ENCODE measurements around the gene TBC1D22A. TPM values are rescaled to one million over a fixed set of nuclear protein-coding genes. Genes with fewer than 3 reads are reported as not detected.

Gene TBC1D22A
- total RNA-seq, 2 donors from 2014 or later, result 21.0 to 27.9 TPM

DNA sequence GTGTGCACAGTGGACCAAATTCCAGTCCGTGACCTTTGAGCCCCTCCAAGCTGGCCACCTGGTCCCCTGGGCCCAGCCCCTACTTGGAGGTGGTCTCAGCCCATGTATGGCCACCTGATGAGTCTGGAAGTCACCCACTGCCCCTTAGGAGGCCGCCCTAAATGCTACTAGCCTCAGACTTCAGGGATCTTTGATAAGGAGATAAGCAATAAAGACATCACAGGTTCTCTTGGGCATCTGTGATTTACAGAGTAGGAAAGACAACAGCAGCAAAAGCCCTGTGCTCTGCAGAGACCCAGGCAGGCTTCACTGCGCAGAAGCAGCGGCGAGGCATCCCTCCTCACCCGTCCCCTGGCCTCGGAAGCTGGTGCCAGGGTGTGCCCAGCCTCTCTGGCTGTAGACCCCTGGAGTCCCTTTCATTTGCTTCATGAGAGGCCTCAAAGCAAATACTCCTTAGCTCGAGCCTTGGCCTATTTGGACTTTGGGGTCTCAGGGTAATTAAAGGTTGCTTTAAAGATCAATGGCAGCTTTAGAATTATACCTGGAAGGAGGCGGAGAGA lies 360.1 kb downstream of the TBC1D22A start:
- peaks cover 7% of the 10 kb centered on the region for H3K4me1 Mint-ChIP-seq
- no peak for DNase-seq
- H3K27ac Mint-ChIP-seq, result no peak overlapping the region
- H3K36me3 Mint-ChIP-seq (ENCODE audit: low read depth), result peaks cover 5% of the 10 kb centered on the region
- no peak overlapping the region for H3K4me3 Mint-ChIP-seq
- H3K36me3 ChIP-seq (ENCODE audit: control insufficient read depth, insufficient read depth, low read length), result no peaks in the 10 kb centered on the region
- H3K27me3 Mint-ChIP-seq (ENCODE audit: insufficient read depth), result no peaks in the 10 kb centered on the region
- H3K4me3 ChIP-seq (ENCODE audit: low read length), result no peak overlapping the region
- TF ChIP-seq, protein P1, sequence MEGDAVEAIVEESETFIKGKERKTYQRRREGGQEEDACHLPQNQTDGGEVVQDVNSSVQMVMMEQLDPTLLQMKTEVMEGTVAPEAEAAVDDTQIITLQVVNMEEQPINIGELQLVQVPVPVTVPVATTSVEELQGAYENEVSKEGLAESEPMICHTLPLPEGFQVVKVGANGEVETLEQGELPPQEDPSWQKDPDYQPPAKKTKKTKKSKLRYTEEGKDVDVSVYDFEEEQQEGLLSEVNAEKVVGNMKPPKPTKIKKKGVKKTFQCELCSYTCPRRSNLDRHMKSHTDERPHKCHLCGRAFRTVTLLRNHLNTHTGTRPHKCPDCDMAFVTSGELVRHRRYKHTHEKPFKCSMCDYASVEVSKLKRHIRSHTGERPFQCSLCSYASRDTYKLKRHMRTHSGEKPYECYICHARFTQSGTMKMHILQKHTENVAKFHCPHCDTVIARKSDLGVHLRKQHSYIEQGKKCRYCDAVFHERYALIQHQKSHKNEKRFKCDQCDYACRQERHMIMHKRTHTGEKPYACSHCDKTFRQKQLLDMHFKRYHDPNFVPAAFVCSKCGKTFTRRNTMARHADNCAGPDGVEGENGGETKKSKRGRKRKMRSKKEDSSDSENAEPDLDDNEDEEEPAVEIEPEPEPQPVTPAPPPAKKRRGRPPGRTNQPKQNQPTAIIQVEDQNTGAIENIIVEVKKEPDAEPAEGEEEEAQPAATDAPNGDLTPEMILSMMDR (conservative IDR thresholded peaks at IDR 0.05), result no peak
- H3K4me1 ChIP-seq (ENCODE audit: control insufficient read depth, insufficient read depth, low read length), result no peaks in the 10 kb centered on the region
- no peak overlapping the region for H3K9ac ChIP-seq (ENCODE audit: extremely low read depth, low read length, poor library complexity, severe bottlenecking)
- no peak overlapping the region for H3K27ac ChIP-seq (ENCODE audit: low read depth, low read length)
- no peaks in the 10 kb centered on the region for H3K27me3 ChIP-seq (ENCODE audit: control insufficient read depth, insufficient read depth, low read length, poor library complexity, severe bottlenecking)
- H3K9me3 Mint-ChIP-seq, result no peaks in the 10 kb centered on the region
- 87 to 89% methylated on average over 6 to 9 of the region's 9 CpGs for WGBS, 2 experiments (ENCODE audit: insufficient coverage in 1 of 2, insufficient read length in 1 of 2)
- H3K9me3 ChIP-seq (ENCODE audit: control insufficient read depth, low read length), result no peaks in the 10 kb centered on the region

DNA sequence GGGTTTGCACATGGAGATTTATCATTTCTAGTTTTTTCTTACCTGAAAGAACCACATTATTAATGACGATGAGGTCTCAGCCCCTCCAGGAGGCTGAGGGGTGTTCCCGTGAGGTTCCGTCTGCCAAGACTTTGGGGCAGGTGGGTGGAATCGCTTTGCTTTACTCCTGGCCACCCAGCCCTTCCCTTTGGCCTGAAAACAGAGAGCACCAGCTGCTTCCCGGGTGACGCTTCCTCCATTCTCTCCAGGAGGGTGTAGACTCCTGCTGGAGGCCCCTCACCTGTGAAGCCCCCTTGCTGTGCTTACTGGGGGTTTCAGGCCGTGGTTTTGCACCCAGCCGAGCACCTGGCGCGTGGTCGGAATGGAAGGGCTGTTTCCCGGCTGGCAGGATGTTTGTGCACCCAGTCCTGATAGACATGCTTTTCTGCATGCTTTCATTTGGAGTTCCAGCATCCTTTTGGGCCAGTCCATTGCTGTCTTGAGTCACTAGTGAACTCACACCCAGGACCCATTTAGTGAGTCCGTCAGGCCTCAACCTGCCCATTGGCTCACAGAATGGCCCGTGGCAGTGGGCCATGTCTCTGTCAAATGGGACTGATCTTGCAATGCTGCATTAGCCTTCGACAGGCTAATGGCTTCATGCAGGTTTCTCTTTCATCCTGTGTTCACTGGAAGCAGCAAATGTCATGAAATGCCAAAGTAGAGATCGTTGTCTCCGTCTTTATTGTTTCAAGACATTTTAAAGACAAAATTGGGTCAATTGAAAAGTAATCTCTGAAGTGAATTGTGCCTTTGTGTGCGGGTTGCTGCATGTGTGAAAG lies 360.8 kb downstream of the TBC1D22A start:
- no peak for DNase-seq
- no peak overlapping the region for H3K27ac ChIP-seq (ENCODE audit: low read depth, low read length)
- H3K9me3 ChIP-seq (ENCODE audit: control insufficient read depth, low read length), result no peaks in the 10 kb centered on the region
- no peak overlapping the region for H3K4me3 Mint-ChIP-seq
- peaks cover 5% of the 10 kb centered on the region for H3K36me3 Mint-ChIP-seq (ENCODE audit: low read depth)
- no peaks in the 10 kb centered on the region for H3K27me3 Mint-ChIP-seq (ENCODE audit: insufficient read depth)
- H3K4me3 ChIP-seq (ENCODE audit: low read length), result no peak overlapping the region
- no peak overlapping the region for H3K9ac ChIP-seq (ENCODE audit: extremely low read depth, low read length, poor library complexity, severe bottlenecking)
- no peaks in the 10 kb centered on the region for H3K27me3 ChIP-seq (ENCODE audit: control insufficient read depth, insufficient read depth, low read length, poor library complexity, severe bottlenecking)
- WGBS, 2 experiments (ENCODE audit: insufficient coverage in 1 of 2, insufficient read length in 1 of 2), result 96 to 97% methylated on average over 13 to 18 of the region's 18 CpGs
- H3K27ac Mint-ChIP-seq, result peak overlapping the region; percentile 62
- no peaks in the 10 kb centered on the region for H3K4me1 ChIP-seq (ENCODE audit: control insufficient read depth, insufficient read depth, low read length)
- no peaks in the 10 kb centered on the region for H3K9me3 Mint-ChIP-seq
- peaks cover 7% of the 10 kb centered on the region for H3K4me1 Mint-ChIP-seq
- no peaks in the 10 kb centered on the region for H3K36me3 ChIP-seq (ENCODE audit: control insufficient read depth, insufficient read depth, low read length)
- TF ChIP-seq, protein P1 (conservative IDR thresholded peaks at IDR 0.05), result no peak

DNA sequence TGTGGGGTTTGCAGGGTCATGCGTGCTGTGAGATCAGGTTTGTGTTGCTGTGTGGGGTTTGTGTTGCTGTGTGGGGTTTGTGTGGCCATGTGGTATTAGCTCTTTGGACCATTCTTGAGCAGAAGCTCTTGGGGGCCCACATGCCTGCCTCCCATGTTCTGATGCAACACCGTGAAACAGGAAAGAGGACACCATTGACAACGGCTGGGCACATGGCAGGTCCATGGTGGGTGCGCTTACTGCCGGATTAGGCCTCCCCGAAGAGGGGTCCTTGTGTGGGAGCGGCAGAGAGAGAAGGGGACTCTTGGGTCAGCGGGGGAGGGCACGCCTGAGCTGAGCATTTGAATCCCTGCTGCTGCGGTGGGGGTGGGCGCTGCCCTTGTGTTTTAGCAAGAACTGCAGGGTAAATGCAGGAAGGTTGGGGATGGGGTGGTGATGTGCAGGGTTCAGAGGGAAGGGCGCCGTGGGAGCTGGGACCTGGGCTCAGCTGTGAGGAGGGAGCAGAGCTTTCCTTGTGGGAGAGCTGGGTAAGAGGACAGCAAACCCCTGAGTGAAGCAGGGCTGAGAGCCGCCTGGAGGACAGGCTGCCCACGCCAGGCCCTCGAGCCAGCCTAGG lies 361.5 kb downstream of the TBC1D22A start:
- H3K27me3 Mint-ChIP-seq (ENCODE audit: insufficient read depth), result no peaks in the 10 kb centered on the region
- H3K4me3 Mint-ChIP-seq, result no peak overlapping the region
- no peaks in the 10 kb centered on the region for H3K27me3 ChIP-seq (ENCODE audit: control insufficient read depth, insufficient read depth, low read length, poor library complexity, severe bottlenecking)
- H3K4me1 ChIP-seq (ENCODE audit: control insufficient read depth, insufficient read depth, low read length), result no peaks in the 10 kb centered on the region
- H3K36me3 Mint-ChIP-seq (ENCODE audit: low read depth), result peaks cover 11% of the 10 kb centered on the region
- no peaks in the 10 kb centered on the region for H3K9me3 ChIP-seq (ENCODE audit: control insufficient read depth, low read length)
- H3K27ac ChIP-seq (ENCODE audit: low read depth, low read length), result no peak overlapping the region
- peak overlapping the region; percentile 62 for H3K27ac Mint-ChIP-seq
- 89 to 90% methylated on average over 12 to 16 of the region's 16 CpGs for WGBS, 2 experiments (ENCODE audit: insufficient coverage in 1 of 2, insufficient read length in 1 of 2)
- no peak overlapping the region for H3K9ac ChIP-seq (ENCODE audit: extremely low read depth, low read length, poor library complexity, severe bottlenecking)
- H3K4me1 Mint-ChIP-seq, result peaks cover 7% of the 10 kb centered on the region
- no peaks in the 10 kb centered on the region for H3K36me3 ChIP-seq (ENCODE audit: control insufficient read depth, insufficient read depth, low read length)
- no peak for DNase-seq
- H3K9me3 Mint-ChIP-seq, result no peaks in the 10 kb centered on the region
- no peak overlapping the region for H3K4me3 ChIP-seq (ENCODE audit: low read length)
- TF ChIP-seq, protein P1 (conservative IDR thresholded peaks at IDR 0.05), result no peak

Measured in endodermal cell (in vitro differentiated cells).